Mononuclear cell (primary cell): ENCODE data around the gene AKAP8L. TPM values are rescaled to one million over a fixed set of nuclear protein-coding genes. Genes with fewer than 3 reads are reported as not detected.

ENCODE experiments used
- H3K27me3 ChIP-seq: 2 replicates; pipeline ENCODE4 v1.6.0; 2011; ENCODE audit warnings: low read length, control low read depth; ENCODE audit not compliant: insufficient read depth
- H3K4me1 ChIP-seq: 2 replicates; pipeline ENCODE4 v1.5.1; 2011; ENCODE audit warnings: mild to moderate bottlenecking, low read length, control low read depth; ENCODE audit not compliant: insufficient read depth
- H3K4me3 ChIP-seq: 2 replicates; pipeline ENCODE4 v1.5.1; 2011; ENCODE audit warnings: mild to moderate bottlenecking, low read length, moderate library complexity
- H3K9me3 ChIP-seq: 2 replicates; pipeline ENCODE4 v1.5.1; 2011; ENCODE audit warnings: low read depth, mild to moderate bottlenecking, control low read depth, low read length
- total RNA-seq: library from RNA; depleted of rRNA; stranded (reverse); fragments of >200 nt; gene quantifications from one replicate; pipeline ENCODE4 v1.2.3, GENCODE V29; 2012

The AKAP8L gene
- total RNA-seq, result 76.9 TPM

DNA sequence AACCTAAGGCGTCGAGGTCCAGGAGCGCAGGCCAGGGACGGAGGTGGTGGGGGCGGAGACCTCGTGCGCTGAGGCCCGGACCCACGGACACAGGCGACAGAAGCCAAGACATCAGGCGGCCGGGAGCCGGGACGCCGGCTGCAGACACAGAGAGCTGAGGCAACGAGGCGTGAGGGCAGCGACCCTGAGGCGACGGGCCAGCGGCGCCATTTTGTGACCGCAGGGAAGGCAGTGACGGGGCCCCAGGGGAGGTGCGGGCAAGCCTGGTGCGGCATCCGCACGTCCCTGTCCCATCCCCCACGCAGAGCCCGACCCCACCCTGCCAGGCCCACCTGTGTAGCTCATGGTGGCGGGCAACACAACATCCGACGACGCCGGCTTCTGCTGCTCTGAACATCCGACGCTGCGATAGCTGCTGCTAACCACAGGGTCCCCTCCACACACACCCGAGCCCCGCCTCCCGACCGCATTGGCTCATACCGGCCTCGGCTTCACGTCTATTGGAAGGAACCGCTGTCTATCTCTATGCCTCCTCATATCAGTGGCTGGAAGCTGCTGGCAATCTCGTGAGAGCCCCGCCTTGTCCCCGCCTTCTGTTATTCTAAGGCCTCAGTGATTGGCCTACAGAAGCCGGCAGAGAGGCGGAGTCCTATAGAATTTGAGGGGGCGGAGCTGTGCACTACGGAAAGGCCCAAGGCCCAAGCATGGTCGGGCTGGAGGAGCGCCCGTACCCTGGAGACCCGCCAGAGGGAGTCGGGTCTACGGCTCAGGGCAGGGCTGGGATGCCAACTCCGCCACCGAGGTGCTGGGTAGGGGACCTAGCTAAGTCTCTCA is at the start of gene AKAP8L:
TSS of gene AKAP8L (minus strand) at position 410 of the 834 bp plus-strand sequence. CDS start at position 345, 65 bp downstream.
- Histone ChIP-seq H3K4me1 (peaks cover 32% of the 10 kb centered on the region), H3K9me3 (no peaks in the 10 kb centered on the region), H3K4me3 (peak within 1 kb of the TSS; percentile 77), H3K27me3 (no peaks in the 10 kb centered on the region)

- Histone ChIP-seq H3K4me3 (no peak overlapping the region), H3K9me3 (no peaks in the 10 kb centered on the region), H3K4me1 (peaks cover 65% of the 10 kb centered on the region), H3K27me3 (no peaks in the 10 kb centered on the region)
These were observed 49.0 kb upstream of the AKAP8L start for GRCh38 chr19:15467734-15468214.

DNA sequence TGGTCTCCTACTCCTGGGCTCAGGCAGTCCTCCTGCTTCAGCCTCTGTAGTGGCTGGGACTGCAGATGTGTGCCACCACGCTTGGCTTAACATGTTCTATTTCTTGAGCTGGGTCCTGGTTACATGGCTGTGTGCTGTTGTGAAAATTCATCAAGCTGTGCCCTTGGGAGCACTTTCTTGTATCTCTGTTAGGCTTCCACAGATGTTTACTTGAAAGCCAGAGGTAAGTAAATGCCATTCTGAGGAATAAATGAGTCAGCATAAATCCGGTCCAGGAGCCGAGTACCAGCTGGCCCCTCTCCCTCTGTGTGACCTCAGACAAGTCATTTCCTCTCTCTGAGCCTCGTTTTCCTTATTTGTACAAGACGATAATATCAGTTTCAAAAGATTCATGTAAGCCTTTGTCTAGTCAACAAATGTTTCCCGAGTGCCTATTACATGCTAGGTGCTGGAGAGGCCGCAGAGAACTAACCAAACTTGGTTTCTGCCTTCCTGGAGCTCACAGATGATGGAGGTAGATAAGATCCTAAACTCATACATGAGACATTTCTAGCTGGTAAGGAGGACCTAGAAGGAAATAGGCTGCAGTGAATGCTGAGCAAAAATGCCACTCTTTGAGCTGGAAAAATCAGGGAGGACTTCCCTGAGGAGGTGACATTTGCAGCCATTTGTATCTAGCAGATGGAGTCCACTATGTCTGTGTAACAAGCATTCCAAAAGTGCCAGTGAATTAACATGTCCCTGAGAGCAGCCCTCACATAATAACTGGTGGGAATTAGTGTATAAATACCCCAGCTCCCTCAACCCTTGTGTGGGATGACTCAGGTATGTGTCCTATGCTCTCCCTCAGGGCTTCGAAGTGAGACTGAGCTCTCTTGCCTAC is 48.3 kb upstream of the AKAP8L start:
- Histone ChIP-seq H3K4me3 (no peak overlapping the region), H3K4me1 (peaks cover 72% of the 10 kb centered on the region), H3K9me3 (no peaks in the 10 kb centered on the region), H3K27me3 (no peaks in the 10 kb centered on the region)

DNA sequence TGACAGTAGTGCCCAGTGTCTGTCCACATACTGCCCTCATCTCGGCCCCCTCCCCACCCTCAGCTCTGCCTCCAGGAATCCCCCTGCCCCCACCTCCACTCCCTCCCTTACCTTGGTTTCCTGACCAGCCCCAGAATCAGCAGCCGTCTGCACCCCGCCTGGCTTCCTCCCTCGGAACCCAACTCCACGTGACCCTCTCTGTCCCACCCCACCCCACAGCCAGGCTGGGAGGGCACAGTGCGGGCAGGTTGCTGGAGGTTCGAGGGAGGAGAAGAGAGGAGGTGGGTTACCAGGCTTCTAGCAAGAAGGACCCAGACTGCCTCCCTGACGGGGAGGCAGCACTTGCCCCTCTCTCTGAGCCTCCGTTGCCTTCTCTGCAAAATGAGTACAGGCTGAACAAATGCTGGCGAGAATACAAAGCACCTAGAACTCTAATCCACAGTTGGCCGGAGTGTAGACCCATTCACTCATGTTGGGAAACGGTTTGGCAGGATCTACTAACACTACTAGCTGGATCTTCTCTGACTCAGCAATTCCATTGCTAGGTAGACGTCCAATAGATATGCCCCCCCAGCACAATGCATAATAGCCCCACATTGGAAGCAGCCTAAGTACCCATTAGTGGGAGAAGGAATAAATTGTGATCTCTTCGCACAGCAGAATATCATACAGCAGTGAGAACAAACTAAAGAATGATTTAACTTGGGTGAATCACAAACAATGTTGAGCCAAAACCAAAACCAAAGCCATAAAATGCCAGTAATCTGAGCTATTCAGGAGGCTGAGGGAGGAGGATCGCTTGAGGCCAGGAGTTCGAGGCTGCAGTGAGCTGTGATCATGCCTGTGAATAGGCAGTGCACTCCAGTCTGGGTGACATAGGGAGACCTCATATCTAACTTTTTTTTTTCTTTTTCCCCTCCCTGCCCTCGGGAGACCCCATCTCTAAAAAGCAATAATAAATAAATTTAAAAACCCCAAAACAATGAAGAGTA is 45.9 kb upstream of the AKAP8L start, which contains the start of gene RASAL3:
TSS of gene RASAL3 (minus strand) at position 151 of the 992 bp plus-strand sequence. CDS start 186 bp downstream, outside the sequence.
- Histone ChIP-seq H3K9me3 (no peaks in the 10 kb centered on the region), H3K4me1 (peaks cover 80% of the 10 kb centered on the region), H3K4me3 (peak within 1 kb of the TSS; percentile 87), H3K27me3 (no peaks in the 10 kb centered on the region)

- Histone ChIP-seq H3K9me3 (no peaks in the 10 kb centered on the region), H3K4me1 (peaks cover 72% of the 10 kb centered on the region), H3K4me3 (peak overlapping the region; percentile 87), H3K27me3 (no peaks in the 10 kb centered on the region)
These were observed 45.1 kb upstream of the AKAP8L start for GRCh38 chr19:15463861-15464371.

GRCh38 chr19:15461694-15462093 is 42.9 kb upstream of the AKAP8L start:
- H3K4me1 ChIP-seq, result peaks cover 51% of the 10 kb centered on the region
- H3K27me3 ChIP-seq, result no peaks in the 10 kb centered on the region
- H3K9me3 ChIP-seq, result no peaks in the 10 kb centered on the region
- H3K4me3 ChIP-seq, result no peak overlapping the region

DNA sequence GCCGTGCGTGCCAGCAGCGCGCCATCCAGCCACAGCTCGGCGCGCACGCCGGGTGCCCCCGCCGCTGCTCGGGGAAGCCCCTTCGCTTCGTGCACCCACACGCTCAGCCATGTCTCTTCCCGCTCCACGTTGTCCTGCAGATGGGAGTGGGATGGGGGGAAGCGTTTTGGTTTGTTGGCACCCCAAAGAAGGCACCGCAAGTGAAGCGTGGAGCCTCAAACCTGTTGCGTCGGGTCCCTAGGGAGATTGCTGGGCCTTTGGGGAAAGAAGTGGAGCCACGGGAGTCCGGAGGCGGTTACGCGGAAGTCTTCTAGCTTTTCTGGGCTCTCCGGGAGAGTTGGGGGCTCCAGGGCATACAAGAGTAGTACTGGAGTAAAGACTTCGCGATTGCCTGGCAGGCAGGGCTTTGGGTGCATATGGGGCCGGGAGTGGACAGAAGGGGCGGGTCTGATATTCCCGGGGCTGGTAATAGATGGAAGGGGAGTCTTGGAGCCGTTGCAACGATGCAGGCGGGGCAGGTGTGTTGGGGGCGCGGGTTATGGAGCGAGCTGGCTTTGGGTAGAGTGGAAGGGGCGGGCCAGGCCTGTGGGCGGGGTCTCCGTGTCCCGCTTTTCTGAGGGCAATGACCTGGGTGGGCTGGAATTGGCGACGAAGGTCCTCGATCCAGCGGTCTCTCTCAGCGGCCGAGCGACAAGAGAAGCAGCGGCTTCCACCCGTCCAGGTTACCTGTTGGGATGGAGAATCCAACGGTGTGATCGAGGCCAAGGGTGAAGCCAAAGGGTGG is 39.1 kb upstream of the AKAP8L start:
- no peak overlapping the region for H3K4me3 ChIP-seq
- peaks cover 21% of the 10 kb centered on the region for H3K4me1 ChIP-seq
- no peaks in the 10 kb centered on the region for H3K27me3 ChIP-seq
- no peaks in the 10 kb centered on the region for H3K9me3 ChIP-seq

DNA sequence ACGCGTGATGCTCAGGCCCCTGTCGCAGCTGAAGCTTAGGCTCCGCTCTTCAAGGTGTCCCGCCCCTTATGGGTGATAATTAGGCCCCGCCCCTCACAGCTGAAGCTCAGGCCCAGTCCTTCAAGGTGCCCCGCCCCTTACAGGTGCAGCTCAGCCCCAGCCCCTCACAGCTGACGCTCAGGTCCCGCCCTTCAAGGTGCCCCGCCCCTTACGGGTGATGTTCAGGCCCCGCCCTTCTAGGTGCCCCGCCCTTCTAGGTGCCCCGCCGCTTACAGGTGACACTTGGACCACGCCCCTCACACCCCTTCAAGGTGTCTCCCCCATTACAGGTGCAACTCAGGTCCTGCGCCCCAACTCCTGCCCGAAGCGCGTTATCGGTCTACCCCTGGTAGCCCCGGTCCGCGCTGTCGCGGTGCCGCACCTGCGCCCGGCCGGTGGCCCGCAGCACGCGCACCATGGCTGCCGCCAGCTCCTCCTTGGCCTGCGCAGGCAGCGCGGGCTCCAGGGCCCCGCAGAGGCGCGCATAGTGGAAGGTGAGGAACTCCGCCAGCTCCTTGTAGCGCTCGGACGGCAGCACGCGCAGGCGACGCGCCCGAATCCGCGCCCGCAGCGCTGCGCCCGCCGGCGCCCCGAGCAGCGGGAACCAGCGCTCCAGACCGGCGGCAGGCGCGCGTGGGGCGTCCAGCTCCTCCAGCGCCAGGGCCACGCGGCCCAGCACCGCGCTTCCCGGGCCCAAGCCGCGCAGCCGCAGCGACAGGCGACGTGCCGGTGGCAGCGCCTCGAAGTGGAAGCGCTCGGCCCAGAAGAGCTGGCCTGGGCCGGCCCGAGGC is 38.3 kb upstream of the AKAP8L start:
- H3K4me3 ChIP-seq, result no peak overlapping the region
- H3K9me3 ChIP-seq, result no peaks in the 10 kb centered on the region
- peaks cover 13% of the 10 kb centered on the region for H3K4me1 ChIP-seq
- H3K27me3 ChIP-seq, result no peaks in the 10 kb centered on the region

DNA sequence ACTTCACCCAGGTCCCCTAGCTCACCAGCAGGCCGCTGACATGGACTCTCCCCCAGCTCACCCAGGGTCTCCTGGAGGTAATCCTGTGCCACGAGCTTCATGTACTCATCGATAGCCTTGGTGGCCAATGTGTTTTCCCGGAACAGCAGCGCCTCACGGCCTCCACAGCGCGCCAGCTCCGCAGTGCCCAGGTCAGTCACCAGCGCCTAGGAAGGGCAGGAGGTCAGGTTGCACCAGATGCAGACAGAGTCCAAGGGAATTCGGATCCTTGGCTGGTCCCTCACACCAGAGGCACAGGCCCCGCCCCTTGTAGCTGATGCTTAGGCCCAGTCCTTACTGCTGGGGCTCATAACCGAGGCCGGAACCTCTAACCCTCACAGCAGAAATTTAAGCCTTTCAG is 37.7 kb upstream of the AKAP8L start:
- H3K4me1 ChIP-seq, result peaks cover 6% of the 10 kb centered on the region

GRCh38 chr19:15455996-15456395 is 37.2 kb upstream of the AKAP8L start:
- peaks cover 3% of the 10 kb centered on the region for H3K4me1 ChIP-seq
- no peaks in the 10 kb centered on the region for H3K9me3 ChIP-seq
- H3K27me3 ChIP-seq, result no peaks in the 10 kb centered on the region
- no peak overlapping the region for H3K4me3 ChIP-seq

More for the DNA sequence above, 37.7 kb upstream of the AKAP8L start:
- H3K9me3 ChIP-seq, result no peaks in the 10 kb centered on the region
- no peaks in the 10 kb centered on the region for H3K27me3 ChIP-seq
- H3K4me3 ChIP-seq, result no peak overlapping the region

DNA sequence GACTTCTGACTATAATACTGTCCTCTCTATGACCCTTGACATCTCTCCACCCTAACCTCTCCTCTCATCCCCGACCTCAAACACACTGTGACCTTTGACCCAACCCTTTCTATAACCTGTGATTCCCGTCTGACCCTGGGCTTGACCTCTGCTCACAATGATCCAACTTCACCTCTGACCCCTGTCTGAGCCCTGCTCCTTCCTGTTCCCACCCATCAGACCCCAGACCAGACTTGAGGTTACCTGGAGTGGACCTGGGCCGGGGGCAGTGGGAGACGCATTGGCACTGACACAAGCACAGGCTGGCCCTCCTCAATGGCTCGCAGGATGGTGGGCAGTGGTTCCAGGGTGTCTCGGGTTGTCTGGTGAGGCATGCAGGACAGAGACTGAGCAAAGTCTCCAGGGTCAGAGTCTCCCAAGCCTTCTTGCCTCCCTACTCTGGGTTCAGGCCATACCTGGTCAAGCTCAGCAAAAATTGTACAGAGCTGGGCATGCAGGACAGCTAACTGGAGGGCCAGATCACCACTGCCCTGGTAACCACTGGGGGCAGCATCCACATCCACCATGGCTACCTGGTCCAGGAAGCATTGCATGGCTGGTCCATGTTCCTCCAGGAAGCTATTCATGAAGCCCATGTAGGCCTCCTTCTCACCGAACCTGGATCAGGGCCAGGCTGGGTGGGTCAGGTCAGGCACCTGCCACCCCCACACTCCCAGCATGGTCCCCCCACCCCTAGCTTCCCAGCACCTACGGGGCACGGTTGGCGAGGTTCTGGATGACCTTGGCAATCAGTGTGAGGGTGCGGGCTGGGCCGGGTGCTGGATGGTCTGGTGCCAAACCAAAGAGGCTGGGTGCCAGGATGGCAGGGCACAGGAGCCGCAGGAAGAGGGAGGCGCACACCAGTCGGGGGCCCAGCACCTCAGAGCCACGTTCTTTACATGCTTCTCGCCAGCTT is 35.4 kb upstream of the AKAP8L start:
- Histone ChIP-seq H3K4me1 (peaks cover 7% of the 10 kb centered on the region), H3K9me3 (no peaks in the 10 kb centered on the region), H3K4me3 (no peak overlapping the region), H3K27me3 (no peaks in the 10 kb centered on the region)

DNA sequence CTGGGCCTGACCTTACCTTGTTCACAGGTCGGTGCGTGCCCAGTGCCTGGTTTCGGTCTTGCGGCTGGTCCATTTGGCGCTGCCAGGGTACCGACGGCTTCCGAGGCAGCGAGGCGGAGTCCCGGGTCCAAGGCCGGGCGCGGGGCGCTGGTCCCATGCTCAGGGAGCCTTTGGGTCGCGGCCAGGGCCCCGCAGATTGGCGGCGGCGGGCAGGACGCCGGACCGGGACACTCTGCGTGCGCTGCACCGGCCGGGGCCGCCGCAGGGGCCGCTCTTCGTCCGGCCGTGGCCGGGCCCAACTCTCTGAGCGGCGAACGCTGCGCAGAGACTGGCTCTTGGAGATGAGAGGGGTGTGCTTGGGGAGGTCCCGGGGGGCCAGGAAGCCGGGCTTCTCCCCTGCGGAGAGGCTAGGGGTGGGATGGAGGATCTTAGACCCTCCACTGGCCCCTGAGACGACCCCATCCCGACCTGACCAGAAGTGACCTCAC is 34.3 kb upstream of the AKAP8L start:
- Histone ChIP-seq H3K9me3 (no peaks in the 10 kb centered on the region), H3K4me3 (no peak overlapping the region), H3K4me1 (peaks cover 14% of the 10 kb centered on the region), H3K27me3 (no peaks in the 10 kb centered on the region)
